Colonic mucosa (tissue), 4 donors: ENCODE results near the gene PREX1. TPM values are rescaled to one million over a fixed set of nuclear protein-coding genes. Genes with fewer than 3 reads are reported as not detected.

ENCODE experiments used
- DNase-seq: peaks from one replicate; pipeline ENCODE4 v3.0.0-alpha.2; 2020
- H3K27ac ChIP-seq: fragments of 200-600 bp; one replicate; pipeline ENCODE4 v1.8.0; 2021
- H3K27me3 ChIP-seq: fragments of 200-600 bp; one replicate; pipeline ENCODE4 v1.8.0; 2021
- H3K36me3 ChIP-seq: fragments of 200-600 bp; one replicate; pipeline ENCODE4 v1.8.0; 2021
- H3K4me1 ChIP-seq: fragments of 200-600 bp; one replicate; pipeline ENCODE4 v1.8.0; 2021; ENCODE audit warnings: mild to moderate bottlenecking
- H3K4me3 ChIP-seq: fragments of 200-600 bp; one replicate; pipeline ENCODE4 v1.8.0; 2021
- H3K9ac ChIP-seq, 2 donors: one replicate each; pipeline ENCODE4 v1.7.0; 2013; ENCODE audit warnings: control low read depth in 2 of 2, low read depth in 2 of 2, low read length in 2 of 2
- H3K9me3 ChIP-seq: fragments of 200-600 bp; one replicate; pipeline ENCODE4 v1.8.0; 2021
- CTCF ChIP-seq: fragments of 200-600 bp; IDR thresholded peaks from one replicate; pipeline ENCODE4 v1.8.0; 2022; ENCODE audit warnings: antibody characterized with exemption, mild to moderate bottlenecking
- intact Hi-C: fragments of 100-400 bp; cut with DNase I; formaldehyde crosslinking; loops from one replicate; pipeline ENCODE4 v1.14.1; 2022
- total RNA-seq, 2 donors: library from RNA; stranded (reverse); fragmentation: NEBNext Ultra II Directional in 1 of 2; extraction: Animal tissue kit (Norgen Biotek cat#: 25700) in 1 of 2; gene quantifications; one replicate each; pipeline ENCODE4 v1.2.1, GENCODE V29; 2021
- donor health status: healthy.
- donor health status: DM: no; HTN: no; CAD: no.
- donor health status: DM: no; HTN: no; CAD: no.

Gene PREX1
- total RNA-seq, 2 donors from 2014 or later = 7.2 to 24.6 TPM

- no peak for DNase-seq
These were observed 58.5 kb downstream of the PREX1 start for GRCh38 chr20:48769069-48769983.

DNA sequence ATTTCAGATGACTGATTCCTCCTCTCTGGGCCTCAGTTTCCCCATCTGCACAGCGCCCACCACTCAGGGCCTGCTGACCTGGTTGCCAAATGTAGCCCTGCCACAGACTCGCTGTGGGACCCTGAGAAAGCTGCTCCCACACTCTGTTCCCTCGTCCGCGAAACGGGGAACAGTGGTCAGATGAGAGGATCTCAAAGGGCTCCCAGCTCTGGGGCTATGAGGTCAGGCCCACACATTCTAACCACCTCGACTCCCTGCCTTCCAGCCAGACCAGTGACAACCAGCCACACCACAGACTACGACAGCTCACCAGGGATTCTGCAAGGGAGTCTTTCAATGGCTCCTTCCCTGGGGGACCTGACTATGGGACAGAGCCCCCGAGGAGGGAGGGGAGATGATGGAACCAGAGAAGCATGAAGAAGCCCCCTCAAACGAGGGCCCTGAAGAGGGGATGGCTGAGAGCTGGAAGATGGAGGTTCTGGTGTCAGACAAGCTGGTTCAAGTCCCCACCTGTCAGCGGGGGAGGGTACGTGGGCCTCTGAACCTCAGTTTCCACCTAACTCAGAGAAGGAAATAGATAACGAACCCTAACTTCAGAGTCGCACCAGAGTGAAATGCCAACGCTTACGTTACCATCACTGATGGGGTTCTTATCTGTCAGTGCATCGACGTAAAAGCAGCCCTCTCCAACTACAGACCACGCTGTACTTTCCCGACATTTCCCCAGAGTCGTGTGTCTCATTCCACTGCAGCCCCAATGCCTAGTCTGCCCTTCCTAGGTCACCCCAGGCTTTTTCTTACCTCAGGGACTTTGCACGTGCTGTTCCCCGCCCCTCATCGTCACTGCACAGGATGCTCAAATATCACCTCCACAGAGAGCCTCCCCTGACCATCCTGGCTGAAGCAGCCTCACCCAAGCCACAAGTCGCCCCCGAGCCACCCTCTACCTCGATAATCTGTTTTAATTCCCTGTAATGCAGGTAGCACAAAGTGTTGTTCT lies 60.5 kb downstream of the PREX1 start:
- no peaks in the 10 kb centered on the region for H3K9me3 ChIP-seq
- no peak overlapping the region for H3K27ac ChIP-seq
- DNase-seq = no peak
- no peak overlapping the region for H3K9ac ChIP-seq
- no peak for TF ChIP-seq CTCF
- no peaks in the 10 kb centered on the region for H3K27me3 ChIP-seq
- H3K36me3 ChIP-seq = no peaks in the 10 kb centered on the region
- intact Hi-C loops = no loop called here
- no peaks in the 10 kb centered on the region for H3K4me1 ChIP-seq
- H3K4me3 ChIP-seq = no peak overlapping the region

More at GRCh38 chr20:48769069-48769983, 58.5 kb downstream of the PREX1 start:
- Histone ChIP-seq H3K27me3 (no peaks in the 10 kb centered on the region), H3K9me3 (no peaks in the 10 kb centered on the region), H3K36me3 (no peaks in the 10 kb centered on the region), H3K4me1 (no peaks in the 10 kb centered on the region), H3K4me3 (no peak overlapping the region), H3K27ac (no peak overlapping the region), H3K9ac (no peak overlapping the region)
- no peak for TF ChIP-seq CTCF
- intact Hi-C loops = no loop called here

DNA sequence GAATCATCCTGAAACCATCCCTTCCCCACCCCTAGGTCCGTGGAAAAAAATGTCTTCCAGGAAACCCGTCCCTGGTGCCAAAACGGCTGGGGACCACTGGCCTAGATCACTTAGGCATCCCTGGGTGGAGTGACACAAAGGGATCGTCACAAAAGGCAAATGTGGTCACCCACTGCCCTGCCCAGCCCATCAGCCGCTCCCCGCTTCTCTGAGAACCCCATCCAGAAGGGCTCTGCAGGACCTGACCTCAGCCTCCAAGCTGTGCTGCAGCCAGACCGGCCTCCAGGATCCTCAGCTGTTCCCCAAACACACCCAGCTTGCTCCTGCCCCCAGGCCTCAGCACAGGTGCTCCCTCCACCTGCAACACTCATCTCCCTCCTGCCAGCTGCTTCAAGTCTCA lies 61.6 kb downstream of the PREX1 start:
- H3K4me3 ChIP-seq = no peak overlapping the region
- intact Hi-C loops = no loop called here

GRCh38 chr20:48765359-48765758 lies 62.4 kb downstream of the PREX1 start:
- TF ChIP-seq CTCF = no peak
- no peak overlapping the region for H3K4me3 ChIP-seq
- H3K36me3 ChIP-seq = no peaks in the 10 kb centered on the region
- H3K27me3 ChIP-seq = no peaks in the 10 kb centered on the region
- no peaks in the 10 kb centered on the region for H3K9me3 ChIP-seq
- no peak overlapping the region for H3K9ac ChIP-seq
- DNase-seq = no peak
- no peaks in the 10 kb centered on the region for H3K4me1 ChIP-seq
- no peak overlapping the region for H3K27ac ChIP-seq
- intact Hi-C loops = no loop called here

More for the DNA sequence above, 61.6 kb downstream of the PREX1 start:
- no peaks in the 10 kb centered on the region for H3K27me3 ChIP-seq
- H3K36me3 ChIP-seq = no peaks in the 10 kb centered on the region
- no peak overlapping the region for H3K9ac ChIP-seq
- H3K4me1 ChIP-seq = no peaks in the 10 kb centered on the region
- no peaks in the 10 kb centered on the region for H3K9me3 ChIP-seq
- TF ChIP-seq CTCF = no peak
- no peak overlapping the region for H3K27ac ChIP-seq
- no peak for DNase-seq

- Histone ChIP-seq H3K9me3 (no peaks in the 10 kb centered on the region), H3K36me3 (no peaks in the 10 kb centered on the region), H3K4me3 (no peak overlapping the region), H3K27ac (no peak overlapping the region), H3K27me3 (no peaks in the 10 kb centered on the region), H3K4me1 (no peaks in the 10 kb centered on the region), H3K9ac (peak overlapping the region in 1 of 2 donors; percentile 35)
- no peak for TF ChIP-seq CTCF
- intact Hi-C loops = no loop called here
- no peak for DNase-seq
These were observed 64.4 kb downstream of the PREX1 start for GRCh38 chr20:48763216-48763914.
